GM20000 (cell line): Measurements from ENCODE around the gene TCN1.
"Not testable (repeated sequence)": the region's sequence is repeated elsewhere in the genome, so short reads cannot be mapped to it uniquely, and the experiment has no call there.

Experiments
- DNase-seq: peaks from one replicate; pipeline ENCODE4 v3.0.0; 2012; ENCODE audit warnings: low spot score
- CTCF ChIP-seq: IDR thresholded peaks from 2 replicates; pipeline ENCODE4 v1.5.1; 2012; ENCODE audit warnings: mild to moderate bottlenecking, control low read depth; ENCODE audit errors: extremely low read depth, missing control alignments

Gene TCN1

GRCh38 chr11:59818572-59818971, 47.7 kb downstream of the TCN1 start:
- TF ChIP-seq CTCF: no peak
- no peak for DNase-seq

DNA sequence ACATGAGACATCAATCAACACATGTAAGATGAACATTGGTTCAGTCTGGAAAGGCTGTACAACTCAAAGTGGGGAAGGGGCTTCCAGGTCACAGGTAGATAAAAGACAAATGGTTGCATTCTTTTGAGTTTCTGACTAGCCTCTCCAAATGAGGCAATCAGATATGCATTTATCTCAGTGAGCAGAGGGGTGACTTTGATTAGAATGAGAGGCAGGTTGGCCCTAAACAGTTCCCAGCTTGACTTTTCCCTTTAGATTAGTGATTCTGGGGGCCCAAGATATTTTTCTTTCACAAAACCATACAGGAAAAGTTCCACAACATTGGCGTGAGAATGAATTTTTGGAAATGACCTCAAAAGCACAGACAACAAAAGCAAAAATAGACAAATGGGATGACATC, 49.9 kb downstream of the TCN1 start:
- not testable (repeated sequence) for DNase-seq

DNA sequence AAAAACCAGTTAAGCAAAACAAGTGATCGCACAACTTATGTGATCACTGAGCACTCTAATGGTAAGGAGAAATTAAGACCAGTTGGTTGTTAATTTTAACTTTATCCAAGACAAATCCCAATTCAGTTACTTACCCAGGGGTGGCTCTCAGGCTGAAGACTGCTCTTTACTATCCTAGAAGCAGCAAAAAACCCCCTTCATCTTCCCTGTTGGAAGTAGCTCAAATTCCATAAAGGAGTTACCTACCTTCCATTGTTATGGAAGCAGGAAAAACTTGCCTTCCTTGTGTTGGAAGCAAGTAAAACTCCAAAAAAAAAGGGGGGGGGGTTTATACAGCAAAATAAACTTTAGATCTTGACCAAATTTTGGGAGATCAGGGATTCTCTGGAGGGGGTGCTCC, 50.5 kb downstream of the TCN1 start:
- no peak for TF ChIP-seq CTCF
- no peak for DNase-seq

GRCh38 chr11:59814021-59814420, 52.3 kb downstream of the TCN1 start:
- no peak for TF ChIP-seq CTCF

GRCh38 chr11:59813364-59813763, 52.9 kb downstream of the TCN1 start:
- TF ChIP-seq CTCF: no peak
- no peak for DNase-seq

More at GRCh38 chr11:59814021-59814420, 52.3 kb downstream of the TCN1 start:
- DNase-seq: no peak

- DNase-seq: no peak
- no peak for TF ChIP-seq CTCF
Observed at GRCh38 chr11:59812220-59812619, 54.1 kb downstream of the TCN1 start.

DNA sequence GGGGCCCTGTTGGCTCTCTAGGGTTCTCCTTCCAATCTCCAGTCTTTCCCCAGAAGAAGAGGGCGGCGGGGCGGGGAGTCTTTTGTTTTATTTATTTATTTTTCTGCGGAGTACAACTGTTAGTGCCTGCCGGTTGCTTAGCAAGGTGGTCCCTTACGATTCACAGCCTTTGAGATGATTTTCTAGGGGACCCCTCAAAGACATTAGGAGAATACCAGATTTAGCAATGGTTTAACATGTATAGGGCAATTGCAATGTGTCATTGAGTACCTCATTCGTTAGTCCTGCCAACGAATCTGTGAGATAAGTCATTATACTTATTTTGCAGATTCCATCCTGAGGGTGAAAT, 55.4 kb downstream of the TCN1 start:
- DNase-seq: no peak
- no peak for TF ChIP-seq CTCF

- no peak for TF ChIP-seq CTCF
- peak; percentile 84 for DNase-seq
Observed at GRCh38 chr11:59810189-59810910, 55.9 kb downstream of the TCN1 start, which contains the start of gene MRPL16. MRPL16 (minus strand) TSS chr11:59810778; CDS start chr11:59810658, 120 bp downstream.
